ENCODE data around the gene MRPL1.

DNA sequence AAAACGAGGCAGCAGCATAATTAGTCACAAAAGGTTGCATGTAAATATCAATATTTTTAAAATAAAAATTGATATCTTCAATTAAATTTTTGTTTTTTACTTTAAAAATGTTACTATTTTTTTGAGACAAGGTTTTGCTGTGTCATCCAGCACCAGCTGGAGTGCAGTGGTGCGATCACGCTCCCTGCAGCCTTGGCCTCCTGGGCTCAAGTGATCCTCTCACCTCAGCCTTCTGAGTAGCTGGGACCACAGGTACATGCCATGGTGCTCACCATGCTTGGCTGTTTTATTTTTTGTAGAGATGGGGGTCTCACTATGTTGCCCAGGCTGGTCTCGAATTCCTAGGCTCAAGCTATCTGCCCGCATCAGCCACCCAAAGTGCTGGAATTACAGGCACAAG, 97.7 kb downstream of the MRPL1 start:
- TF ChIP-seq POLR2A (IDR thresholded peaks at IDR 0.05) (no peak), POLR2AphosphoS5 (IDR thresholded peaks at IDR 0.05) (no peak)
- TF ChIP-seq, protein P1, sequence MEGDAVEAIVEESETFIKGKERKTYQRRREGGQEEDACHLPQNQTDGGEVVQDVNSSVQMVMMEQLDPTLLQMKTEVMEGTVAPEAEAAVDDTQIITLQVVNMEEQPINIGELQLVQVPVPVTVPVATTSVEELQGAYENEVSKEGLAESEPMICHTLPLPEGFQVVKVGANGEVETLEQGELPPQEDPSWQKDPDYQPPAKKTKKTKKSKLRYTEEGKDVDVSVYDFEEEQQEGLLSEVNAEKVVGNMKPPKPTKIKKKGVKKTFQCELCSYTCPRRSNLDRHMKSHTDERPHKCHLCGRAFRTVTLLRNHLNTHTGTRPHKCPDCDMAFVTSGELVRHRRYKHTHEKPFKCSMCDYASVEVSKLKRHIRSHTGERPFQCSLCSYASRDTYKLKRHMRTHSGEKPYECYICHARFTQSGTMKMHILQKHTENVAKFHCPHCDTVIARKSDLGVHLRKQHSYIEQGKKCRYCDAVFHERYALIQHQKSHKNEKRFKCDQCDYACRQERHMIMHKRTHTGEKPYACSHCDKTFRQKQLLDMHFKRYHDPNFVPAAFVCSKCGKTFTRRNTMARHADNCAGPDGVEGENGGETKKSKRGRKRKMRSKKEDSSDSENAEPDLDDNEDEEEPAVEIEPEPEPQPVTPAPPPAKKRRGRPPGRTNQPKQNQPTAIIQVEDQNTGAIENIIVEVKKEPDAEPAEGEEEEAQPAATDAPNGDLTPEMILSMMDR (IDR thresholded peaks at IDR 0.05 in 8 of 11, conservative IDR thresholded peaks at IDR 0.05 in 3 of 11), result no peak
